GM21717 (cell line): ENCODE results near the gene SOWAHA.
"Not testable (repeated sequence)": the region's sequence is repeated elsewhere in the genome, so short reads cannot be mapped to it uniquely, and the experiment has no call there.

Experiments used
- ATAC-seq: cut with Tn5 transposase; IDR thresholded peaks from one replicate; pipeline ENCODE4 v1.9.1; 2021; ENCODE audit warnings: mild to moderate bottlenecking, moderate library complexity; ENCODE audit not compliant: unreplicated experiment

Gene SOWAHA

DNA sequence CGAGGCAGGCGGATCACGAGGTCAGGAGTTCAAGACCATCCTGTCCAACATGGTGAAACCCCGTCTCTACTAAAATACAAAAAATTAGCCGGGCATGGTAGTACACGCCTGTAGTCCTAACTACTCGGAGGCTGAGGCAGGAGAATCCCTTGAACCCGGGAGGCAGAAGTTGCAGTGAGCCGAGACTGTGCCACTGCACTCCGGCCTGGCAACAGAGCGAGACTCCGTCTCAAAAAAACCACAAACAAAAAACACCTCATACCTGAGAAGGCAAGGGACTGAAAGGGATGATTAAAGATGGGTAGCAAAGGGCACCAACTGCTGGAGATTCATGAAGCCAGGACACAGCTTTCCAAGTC is 6.3 kb upstream of the SOWAHA start:
- ATAC-seq, result not testable (repeated sequence)

DNA sequence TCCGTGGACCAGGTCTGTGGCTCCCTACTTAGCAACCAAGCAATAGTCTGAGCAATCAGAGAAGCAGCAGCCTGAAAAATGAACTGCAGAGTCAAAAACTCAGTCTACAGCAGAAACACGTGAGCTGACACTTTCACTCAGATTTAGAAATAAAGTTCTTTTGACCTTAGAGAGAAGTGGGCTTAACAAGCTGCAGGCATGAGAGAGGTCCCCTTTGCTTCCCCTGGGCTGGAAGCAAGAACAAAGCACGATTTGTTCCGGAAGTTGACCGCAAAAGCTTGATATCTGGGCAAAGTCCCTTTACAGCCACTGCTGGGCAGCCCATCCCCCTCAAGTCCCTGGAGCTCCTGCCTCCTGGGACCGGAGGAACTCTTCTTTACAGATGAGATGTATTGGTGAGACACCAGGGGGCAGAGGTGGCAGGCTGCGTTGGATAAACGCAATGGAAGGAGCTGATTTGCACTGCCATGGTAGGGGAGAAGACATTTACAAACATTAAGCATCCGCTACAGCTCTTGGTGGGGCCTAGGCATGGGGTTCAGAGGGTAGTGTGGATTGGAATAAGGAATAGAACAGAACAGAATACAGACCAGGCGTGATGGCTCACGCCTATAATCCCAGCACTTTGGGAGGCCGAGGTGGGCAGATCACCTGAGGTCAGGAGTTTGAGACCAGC is 5.8 kb upstream of the SOWAHA start:
- no peak for ATAC-seq

DNA sequence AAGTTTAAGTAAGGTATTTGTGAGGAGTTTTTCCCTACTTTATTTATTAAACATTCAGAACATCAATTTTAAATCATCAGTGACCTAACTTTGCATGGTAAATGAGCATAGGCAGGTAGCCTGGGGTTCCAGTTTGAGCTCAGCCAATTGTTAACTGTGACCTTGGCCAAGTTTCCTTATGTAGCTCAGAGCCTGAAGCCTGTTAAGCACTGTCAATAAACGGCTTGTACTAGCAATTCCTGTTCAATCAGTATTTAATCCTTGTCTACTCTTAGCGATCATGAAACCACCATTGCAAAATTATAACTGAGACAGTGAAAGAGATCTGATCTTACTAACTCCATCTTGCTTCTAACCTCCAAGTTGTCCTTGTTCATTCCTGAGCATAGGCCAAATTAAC is 4.7 kb upstream of the SOWAHA start:
- ATAC-seq, result no peak

DNA sequence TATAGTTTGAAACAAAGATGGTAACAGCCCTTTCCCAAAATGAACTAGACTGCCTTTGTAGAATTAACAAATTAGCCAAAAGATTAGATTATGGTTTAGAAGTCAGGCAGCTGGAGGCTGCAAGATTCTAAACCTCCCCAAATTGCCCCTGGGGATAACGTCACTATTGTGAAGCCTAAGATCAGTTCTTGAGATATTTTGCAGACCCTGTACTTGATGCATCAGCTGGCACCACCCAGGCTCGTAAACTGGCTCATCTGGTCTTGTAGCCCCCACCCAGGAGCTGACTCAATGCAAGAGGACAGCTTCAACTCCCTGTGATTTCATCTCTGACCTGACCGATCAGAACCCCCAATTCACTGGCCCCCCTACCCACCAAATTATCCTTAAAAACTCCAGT is 4.2 kb upstream of the SOWAHA start:
- ATAC-seq, result no peak

DNA sequence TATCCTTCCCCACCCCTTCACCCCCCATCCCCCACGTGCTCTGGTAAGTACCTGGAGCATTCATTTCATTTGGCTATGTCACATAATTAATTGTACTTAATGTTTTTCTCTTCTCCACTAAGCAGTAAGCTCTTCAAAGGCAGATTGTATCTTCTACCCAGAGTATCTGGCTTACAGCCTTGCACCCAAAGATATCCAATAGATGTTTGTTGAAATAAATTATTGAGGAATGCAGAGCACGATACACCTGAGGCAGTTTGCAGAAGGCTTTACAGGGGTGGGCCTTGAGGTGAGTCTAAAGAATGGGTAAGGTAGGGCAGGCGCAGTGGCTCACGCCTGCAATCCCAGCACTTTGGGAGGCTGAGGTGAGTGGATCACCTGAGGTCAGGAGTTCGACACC is 2.5 kb upstream of the SOWAHA start:
- ATAC-seq, result no peak

DNA sequence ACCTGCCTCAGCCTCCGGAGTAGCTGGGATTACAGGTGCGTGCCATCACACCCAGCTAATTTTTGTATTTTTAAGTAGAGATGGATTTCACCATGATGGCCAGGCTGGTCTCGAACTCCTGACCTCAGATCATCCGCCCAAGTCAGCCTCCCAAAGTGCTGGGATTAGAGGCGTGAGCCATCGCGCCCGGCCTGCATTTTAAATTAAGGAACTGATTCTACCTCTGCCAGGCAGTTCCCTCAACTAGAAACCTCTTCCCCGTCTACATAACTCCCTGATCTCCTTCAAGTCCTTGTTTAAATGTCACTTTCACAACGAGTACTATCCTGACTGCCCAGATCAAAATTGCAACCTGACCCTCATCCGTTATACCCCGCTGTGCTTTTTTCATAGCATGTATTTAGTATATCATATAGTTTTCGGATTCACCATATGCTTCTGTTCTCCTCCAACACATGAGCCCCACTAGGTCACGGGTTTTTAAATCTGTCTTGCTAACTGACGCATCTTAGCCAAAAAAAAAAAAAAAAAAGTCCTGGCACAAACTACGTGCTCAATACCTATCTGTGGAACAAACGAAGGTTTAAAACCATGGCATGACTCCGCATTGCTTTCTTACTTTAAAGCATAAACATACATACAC is 858 bp upstream of the SOWAHA start:
- no peak for ATAC-seq

DNA sequence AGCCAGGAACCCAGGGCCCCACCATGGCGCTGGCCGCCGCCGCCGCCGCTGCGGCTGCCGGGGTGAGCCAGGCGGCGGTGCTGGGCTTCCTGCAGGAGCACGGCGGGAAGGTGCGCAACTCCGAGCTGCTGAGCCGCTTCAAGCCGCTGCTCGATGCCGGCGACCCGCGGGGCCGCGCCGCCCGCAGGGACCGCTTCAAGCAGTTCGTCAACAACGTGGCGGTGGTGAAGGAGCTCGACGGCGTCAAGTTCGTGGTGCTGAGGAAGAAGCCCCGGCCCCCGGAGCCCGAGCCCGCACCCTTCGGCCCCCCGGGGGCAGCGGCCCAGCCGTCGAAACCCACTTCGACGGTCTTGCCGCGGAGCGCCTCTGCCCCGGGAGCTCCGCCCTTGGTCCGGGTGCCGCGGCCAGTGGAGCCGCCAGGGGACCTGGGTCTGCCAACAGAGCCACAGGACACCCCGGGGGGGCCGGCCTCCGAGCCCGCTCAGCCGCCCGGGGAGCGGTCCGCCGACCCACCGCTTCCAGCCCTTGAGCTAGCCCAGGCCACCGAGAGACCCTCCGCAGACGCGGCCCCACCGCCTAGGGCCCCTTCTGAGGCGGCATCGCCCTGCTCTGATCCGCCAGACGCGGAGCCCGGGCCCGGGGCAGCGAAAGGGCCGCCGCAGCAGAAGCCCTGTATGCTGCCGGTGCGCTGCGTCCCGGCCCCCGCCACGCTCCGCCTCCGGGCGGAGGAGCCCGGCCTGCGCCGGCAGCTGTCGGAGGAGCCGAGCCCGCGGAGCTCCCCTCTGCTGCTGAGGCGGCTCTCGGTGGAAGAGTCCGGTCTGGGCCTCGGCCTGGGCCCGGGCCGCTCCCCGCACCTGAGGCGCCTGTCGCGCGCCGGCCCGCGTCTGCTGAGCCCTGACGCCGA is 749 bp downstream of the SOWAHA start:
- ATAC-seq, result no peak

DNA sequence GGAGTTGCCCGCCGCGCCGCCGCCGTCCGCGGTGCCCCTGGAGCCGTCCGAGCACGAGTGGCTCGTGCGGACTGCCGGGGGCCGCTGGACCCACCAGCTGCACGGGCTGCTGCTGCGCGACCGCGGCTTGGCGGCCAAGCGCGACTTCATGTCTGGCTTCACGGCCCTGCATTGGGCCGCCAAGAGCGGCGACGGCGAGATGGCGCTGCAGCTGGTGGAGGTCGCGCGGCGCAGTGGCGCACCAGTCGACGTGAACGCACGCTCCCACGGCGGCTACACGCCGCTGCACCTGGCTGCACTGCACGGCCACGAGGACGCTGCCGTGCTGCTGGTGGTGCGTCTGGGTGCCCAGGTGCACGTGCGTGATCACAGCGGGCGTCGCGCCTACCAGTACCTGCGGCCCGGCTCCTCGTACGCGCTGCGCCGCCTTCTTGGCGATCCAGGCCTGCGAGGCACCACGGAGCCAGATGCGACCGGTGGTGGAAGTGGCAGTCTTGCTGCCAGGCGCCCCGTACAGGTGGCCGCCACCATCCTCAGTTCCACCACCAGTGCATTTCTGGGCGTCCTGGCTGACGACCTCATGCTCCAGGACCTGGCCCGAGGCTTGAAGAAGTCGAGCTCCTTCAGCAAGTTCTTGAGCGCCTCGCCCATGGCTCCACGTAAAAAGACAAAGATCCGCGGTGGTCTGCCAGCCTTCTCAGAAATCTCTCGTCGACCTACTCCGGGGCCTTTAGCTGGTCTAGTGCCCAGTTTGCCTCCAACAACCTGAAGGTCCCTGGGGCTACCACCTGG is 1.6 kb downstream of the SOWAHA start:
- no peak for ATAC-seq

DNA sequence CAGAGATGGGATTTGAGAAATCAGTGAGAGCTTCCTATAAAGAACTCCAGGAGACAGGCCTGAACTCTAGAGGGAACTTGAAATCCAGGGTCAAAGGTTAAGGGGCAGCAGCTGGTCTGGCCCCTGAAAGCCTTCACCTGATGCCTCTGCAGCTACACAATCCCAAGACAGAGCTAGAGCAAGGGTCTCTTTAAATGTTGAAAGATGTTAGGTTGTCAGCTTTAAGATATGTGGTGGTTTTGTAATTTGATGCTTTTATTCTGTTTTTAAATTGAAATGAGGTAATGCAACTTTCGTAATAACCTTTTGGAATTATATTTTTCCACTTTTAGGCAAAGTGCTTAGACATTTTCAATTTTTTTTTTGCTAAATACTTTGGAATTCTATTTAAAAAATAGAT is 2.4 kb downstream of the SOWAHA start:
- ATAC-seq, result no peak

DNA sequence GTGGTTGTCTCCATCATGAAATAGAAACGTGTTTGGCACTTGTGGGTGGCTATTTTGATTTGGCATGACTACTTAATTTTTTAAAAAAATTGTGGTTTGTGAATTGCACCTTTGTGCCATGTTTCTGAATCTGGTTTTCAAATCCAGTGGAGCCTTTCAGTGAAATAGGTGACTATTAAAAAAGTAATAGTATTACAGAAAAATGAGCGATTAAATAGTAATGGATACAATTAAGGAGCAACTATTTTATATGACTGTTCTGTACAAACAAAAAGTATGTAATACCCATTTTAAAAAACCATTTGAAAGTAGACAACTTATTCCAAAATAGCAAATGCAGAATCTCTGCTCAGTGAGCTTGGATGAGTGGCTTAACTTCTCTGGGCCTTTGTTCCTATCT is 3.0 kb downstream of the SOWAHA start:
- ATAC-seq, result no peak

DNA sequence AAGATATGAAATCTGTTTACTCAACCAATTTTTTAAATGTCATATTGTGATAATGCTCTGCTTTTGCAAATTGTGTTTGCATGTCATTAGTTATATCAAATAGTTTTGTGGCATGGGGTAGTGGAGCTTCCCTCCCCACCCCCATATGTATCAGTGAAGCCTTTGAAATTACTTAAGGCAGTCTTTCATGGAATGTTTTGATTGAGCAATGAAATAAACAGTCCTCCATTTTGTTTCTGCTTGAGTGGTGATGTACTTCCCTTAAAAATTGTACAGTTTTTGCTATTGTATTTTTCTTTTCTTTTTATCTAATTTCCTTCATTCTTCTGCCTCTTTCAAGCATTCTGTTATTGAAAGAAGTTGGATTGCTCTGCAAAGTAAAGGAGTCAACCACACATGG is 3.5 kb downstream of the SOWAHA start:
- no peak for ATAC-seq

DNA sequence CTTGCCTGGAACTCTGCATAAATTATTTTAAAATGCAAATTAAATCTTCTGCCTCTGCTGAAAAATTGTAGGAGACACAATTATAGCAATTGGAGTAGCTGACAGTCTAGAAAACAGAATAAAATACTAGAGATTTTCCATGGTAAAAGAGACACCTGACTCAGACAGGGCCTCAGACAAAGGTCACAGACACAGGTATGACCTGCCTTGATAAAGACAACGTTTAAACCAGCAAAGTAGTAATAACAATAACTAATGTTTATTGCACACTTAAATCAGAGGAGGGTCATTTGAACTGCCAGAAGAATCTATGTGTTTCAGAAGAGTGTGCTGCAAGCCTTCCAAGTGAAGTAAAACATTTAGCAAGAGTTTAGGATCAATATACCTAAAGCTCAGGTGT is 3.9 kb downstream of the SOWAHA start:
- no peak for ATAC-seq

DNA sequence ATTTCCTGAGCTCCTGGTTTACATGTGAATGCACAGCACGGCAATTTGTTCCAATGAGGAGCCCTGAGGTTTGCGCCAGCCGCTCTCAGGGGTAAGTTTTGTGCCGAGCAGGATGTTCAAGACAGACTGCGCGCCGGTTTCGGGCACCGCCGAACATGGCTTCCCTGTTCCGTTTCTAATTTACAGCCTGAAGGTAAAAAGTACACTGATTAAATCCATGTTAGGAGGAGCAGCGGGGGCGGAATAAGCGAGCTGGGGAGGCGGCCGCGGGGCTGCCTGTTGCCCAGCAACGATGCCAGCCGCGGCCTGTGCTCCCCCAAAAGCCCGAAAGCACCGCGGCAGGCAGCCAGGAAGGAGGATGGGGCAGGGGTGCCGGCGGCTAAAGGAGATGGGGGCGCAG is 6.4 kb downstream of the SOWAHA start:
- no peak for ATAC-seq

DNA sequence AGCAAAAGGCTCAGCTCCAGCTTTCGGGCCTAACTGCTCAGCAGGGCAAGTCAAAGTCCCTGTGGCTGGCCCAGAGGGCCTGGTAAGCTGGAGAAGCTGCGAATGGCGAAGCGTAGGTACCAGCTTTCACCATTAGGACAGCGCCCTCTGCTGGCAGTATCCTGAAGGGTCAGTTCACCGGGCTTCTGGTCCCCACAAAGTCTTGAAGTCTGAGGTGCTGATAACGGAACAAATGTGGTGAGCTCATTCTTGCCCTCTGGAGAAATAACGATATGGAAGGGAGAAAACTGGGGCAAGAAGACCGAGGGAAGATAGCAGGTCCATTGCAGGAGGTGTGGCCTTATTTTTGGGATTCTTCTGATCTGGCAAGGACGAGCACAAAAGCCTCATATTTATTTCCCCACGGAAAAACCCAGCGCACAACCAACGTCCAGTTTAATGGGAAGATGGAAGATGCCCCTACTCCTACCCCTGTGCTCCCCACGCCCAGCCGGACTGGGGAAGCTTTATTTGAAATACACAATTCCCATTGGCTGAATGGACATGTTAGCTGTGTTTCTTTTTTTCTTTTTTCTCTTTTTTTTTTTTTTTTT is 7.2 kb downstream of the SOWAHA start:
- ATAC-seq, result no peak

DNA sequence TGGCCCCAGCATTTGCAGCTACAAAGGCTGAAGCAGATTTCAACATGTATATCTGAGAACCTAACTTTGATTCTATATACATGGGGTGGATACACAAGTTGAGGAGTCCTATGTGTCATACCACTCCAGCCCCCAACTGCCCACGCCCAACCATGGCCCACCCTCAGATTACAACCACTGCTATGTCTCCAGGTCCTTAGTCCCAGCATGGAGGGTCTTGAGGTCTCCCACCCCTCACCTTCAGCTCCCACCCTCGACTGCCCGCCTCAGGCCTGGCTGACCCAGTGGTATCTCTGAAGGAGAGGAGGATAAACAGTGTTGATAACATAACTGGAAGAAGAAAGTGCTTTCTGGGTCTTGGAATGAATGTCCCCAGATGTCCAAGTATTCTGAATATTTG is 8.2 kb downstream of the SOWAHA start:
- ATAC-seq, result no peak

DNA sequence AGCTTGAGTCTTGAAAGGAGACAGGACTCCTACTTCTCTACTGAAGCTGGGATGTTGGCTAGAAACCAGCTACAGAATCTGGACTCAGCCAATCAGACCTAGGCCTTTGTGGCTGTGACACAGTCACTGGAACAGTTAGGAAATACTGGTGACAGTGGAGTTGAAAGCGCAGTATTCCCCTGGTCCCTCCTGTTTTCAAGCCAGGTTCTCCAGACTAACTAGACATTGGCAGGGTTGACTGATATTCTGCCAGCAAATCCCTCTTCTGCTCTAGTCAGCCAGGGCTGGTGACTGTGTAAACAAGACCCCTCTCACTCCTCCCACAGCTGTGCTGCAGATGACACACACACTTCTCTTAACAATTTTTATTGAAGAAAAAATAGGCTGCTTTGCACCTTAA is 8.7 kb downstream of the SOWAHA start:
- ATAC-seq, result no peak

DNA sequence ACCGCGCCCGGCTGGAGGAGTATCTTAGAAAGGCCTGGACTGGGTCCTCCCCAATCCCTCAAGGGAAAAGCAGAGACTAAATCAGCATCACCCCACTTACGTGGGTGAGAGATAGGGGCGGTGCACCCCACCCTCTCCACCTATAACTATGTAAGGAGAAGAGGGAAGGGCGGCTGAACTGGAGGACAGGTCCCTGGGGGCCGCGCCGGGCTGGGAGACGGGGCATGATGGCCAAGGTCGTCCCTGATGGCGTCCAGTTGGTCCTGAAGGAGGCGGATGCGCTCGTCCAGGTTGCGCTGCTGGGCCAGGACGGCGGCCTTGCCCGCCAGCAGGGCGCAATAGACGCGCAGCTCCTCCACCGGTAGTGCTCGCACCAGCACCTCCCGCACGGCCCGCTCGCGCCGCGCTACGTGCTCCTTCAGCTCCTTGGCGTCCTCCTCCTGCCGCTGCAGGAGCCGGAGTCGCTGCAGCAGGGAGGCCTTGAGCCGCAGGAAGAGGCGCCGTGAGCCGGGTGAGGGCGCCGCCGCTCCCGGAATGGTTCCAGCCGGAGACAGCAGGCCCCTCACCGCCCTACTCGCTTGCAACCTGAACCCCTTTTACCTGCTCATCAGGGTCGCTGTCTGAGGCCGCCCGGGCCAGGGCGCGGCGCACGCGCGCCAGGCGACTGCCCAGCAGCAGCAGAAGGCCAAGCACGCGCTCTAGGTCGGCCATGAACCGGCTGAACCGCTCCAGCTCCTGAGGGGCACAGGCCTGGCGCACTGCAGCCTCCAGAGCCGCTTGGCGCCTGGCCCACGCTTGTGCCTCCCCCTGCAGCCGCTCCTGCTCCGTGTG is 9.8 kb downstream of the SOWAHA start:
- no peak for ATAC-seq

DNA sequence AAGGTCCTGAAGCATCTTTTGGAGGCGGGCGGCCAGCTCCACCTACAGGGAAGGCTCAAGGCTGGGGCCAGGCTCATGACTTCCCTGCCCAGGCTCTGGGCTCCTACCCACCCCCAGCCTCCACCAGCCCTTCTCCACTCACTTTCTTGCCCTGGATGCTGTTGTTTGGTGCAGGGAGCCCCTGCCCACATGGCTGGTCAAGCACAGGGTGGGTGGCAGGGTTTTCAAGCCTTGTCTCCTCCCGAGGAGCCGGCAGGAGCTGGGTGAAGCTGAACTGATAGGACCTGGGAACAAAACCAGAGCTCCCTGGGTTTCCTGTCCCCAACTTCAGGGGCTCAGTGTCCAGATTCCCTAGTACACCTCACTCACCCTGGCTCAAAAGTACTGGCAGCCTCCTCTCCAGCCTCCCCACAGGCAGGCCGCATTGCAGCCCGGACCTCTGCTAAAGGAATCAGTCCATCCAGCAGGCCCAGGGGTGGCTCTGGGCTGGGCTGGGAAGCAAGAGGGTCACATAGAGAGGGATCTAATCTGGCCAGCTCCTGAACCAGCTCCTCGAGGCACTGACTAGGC is 10.5 kb downstream of the SOWAHA start:
- no peak for ATAC-seq

DNA sequence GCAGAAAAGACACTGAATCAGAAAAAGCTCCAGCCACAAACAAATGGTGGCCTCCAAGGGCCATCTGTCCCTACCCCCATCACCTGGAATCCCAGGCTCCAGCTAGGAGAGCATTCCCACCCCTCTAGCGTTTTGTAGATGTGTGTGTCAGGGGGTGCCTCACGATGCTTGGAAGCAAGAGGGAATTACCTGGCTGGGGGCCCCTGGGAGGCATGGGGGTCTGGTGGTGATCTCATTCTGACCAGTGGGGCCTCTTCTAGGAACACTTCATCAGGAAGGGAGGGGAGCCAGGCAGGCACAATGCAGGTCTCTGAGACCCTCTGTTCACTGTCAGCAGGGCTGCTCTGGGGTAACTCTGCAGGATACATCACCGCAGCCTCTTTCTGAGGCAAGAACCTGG is 11.3 kb downstream of the SOWAHA start:
- ATAC-seq, result no peak
